K562 (cell line): Measurements from ENCODE around the gene CAVIN1. TPM values are rescaled to one million over a fixed set of nuclear protein-coding genes. Genes with fewer than 3 reads are reported as not detected.

Experiments
- ARNT ChIP-seq, 2 experiments: fragments of 450-650 bp; IDR thresholded peaks; 2 replicates each; pipeline ENCODE4 v1.6.1; 2016; ENCODE audit warnings: mild to moderate bottlenecking in 1 of 2
- GABPB1 ChIP-seq: sonication (generic); formaldehyde crosslinking; IDR thresholded peaks from 2 replicates; pipeline ENCODE4 v1.8.0; 2022; ENCODE audit warnings: mild to moderate bottlenecking, missing genetic modification reagents
- HCFC1 ChIP-seq: IDR thresholded peaks from 2 replicates; pipeline ENCODE4 v1.6.1; 2012; ENCODE audit warnings: low read depth, low read length, improper control_type of control experiment
- HDAC8 ChIP-seq: fragments of 450-650 bp; IDR thresholded peaks from 2 replicates; pipeline ENCODE4 v1.6.1; 2016; ENCODE audit warnings: mild to moderate bottlenecking, missing genetic modification characterization, moderate library complexity, missing compliant biosample characterization
- KLF1 ChIP-seq: fragments of 450-650 bp; IDR thresholded peaks from 2 replicates; pipeline ENCODE4 v1.6.1; 2016; ENCODE audit warnings: missing genetic modification characterization, missing compliant biosample characterization
- MBD2 ChIP-seq: sonication (generic); IDR thresholded peaks from 2 replicates; pipeline ENCODE4 v1.6.1; 2016; ENCODE audit warnings: low read depth, borderline replicate concordance
- NR2C2 ChIP-seq, 2 experiments: fragments of 200-800 bp in 1 of 2; sonication (Bioruptor generic) in 1 of 2; sonication (generic) in 1 of 2; formaldehyde crosslinking in 1 of 2; IDR thresholded peaks; 2 replicates each; pipeline versions ENCODE4 v1.6.1 to v1.8.0; 2016 to 2022; ENCODE audit warnings: mild to moderate bottlenecking in 1 of 2, missing compliant biosample characterization in 1 of 2, missing genetic modification characterization in 1 of 2, missing genetic modification reagents in 1 of 2
- SPI1 ChIP-seq: IDR thresholded peaks from 2 replicates; pipeline ENCODE4 v1.6.1; 2011; ENCODE audit warnings: low read depth, low read length, control low read depth, borderline replicate concordance
- TEAD1 ChIP-seq, 2 experiments: fragments of 450-650 bp in 1 of 2; sonication (generic) in 1 of 2; formaldehyde crosslinking; IDR thresholded peaks; 2 replicates each; pipeline versions ENCODE4 v1.4.0 to v1.8.0; 2020 to 2022; ENCODE audit warnings: mild to moderate bottlenecking in 2 of 2, missing genetic modification reagents in 1 of 2
- ZKSCAN1 ChIP-seq: fragments of 150-350 bp; IDR thresholded peaks from 2 replicates; pipeline ENCODE4 v1.6.1; 2016; ENCODE audit warnings: low read depth, low read length
- ZNF3 ChIP-seq: fragments of 250-450 bp; sonication (Bioruptor Pico); IDR thresholded peaks from 2 replicates; pipeline ENCODE4 v1.5.0; 2021; ENCODE audit warnings: mild to moderate bottlenecking, moderate library complexity
- ZNF764 ChIP-seq: fragments of 250-450 bp; sonication (Bioruptor Pico); IDR thresholded peaks from 2 replicates; pipeline ENCODE4 v1.4.0; 2020; ENCODE audit warnings: low read depth, mild to moderate bottlenecking, moderate library complexity
- polyA plus RNA-seq, 8 experiments: library from polyadenylated mRNA; depleted of rRNA in 4 of 8; stranded (reverse) in 5 of 8; unstranded in 3 of 8; fragments of >200 nt; fragmentation: Nextera tagmentation in 2 of 8; fragmentation: Illumina TruSeq in 1 of 8; extraction: Ambion mirVana in 2 of 8; extraction: Trizol in 1 of 8; gene quantifications; 2 replicates each; pipeline versions ENCODE4 v1.2.1 to v1.2.3, GENCODE V29; 2011 to 2014; ENCODE audit warnings: inconsistent platforms in 1 of 8, missing spikeins in 1 of 8
- total RNA-seq, 7 experiments: library from RNA; depleted of rRNA in 6 of 7; stranded (reverse); fragments of >200 nt in 6 of 7; fragmentation: Illumina TruSeq in 2 of 7; extraction: Trizol in 2 of 7; gene quantifications; 2 replicates each; pipeline versions ENCODE4 v1.2.1 to v1.2.3, GENCODE V29; 2011 to 2021; ENCODE audit warnings: low replicate concordance in 1 of 7
- TF ChIP-seq, protein P1 (sequence below): fragments of 450-650 bp; IDR thresholded peaks from 2 replicates; pipeline ENCODE4 v1.6.1; 2014; ENCODE audit warnings: low read depth, mild to moderate bottlenecking, moderate library complexity, borderline replicate concordance
- TF ChIP-seq, protein P2 (sequence below): IDR thresholded peaks from 2 replicates; pipeline ENCODE4 v1.6.1; 2016; ENCODE audit warnings: missing genetic modification characterization, missing compliant biosample characterization
- TF ChIP-seq, protein P3 (sequence below): fragments of 450-650 bp; IDR thresholded peaks from 2 replicates; pipeline ENCODE4 v1.6.1; 2016
- TF ChIP-seq, protein P4 (sequence below): sonication (generic); formaldehyde crosslinking; IDR thresholded peaks from 2 replicates; pipeline ENCODE4 v1.8.1; 2023; ENCODE audit warnings: mild to moderate bottlenecking, missing genetic modification reagents, moderate library complexity
- TF ChIP-seq, protein P5 (sequence below), 2 experiments: IDR thresholded peaks; 2 replicates each; pipeline ENCODE4 v1.6.1; 2011; ENCODE audit warnings: borderline replicate concordance in 1 of 2, control low read depth in 1 of 2, low read depth in 1 of 2, low read length in 1 of 2, mild to moderate bottlenecking in 1 of 2, mixed read lengths in 1 of 2, moderate library complexity in 1 of 2; ENCODE audit not compliant: insufficient read depth in 1 of 2, insufficient read length in 1 of 2, poor library complexity in 1 of 2, severe bottlenecking in 1 of 2; ENCODE audit errors: extremely low read depth in 1 of 2

Gene CAVIN1
- total and polyA plus RNA-seq, 9 of the 15 experiments (the other 6 are each of a cell fraction or from before 2014, with no cell fraction given), result 6.8 to 162 (median 74.5) TPM

DNA sequence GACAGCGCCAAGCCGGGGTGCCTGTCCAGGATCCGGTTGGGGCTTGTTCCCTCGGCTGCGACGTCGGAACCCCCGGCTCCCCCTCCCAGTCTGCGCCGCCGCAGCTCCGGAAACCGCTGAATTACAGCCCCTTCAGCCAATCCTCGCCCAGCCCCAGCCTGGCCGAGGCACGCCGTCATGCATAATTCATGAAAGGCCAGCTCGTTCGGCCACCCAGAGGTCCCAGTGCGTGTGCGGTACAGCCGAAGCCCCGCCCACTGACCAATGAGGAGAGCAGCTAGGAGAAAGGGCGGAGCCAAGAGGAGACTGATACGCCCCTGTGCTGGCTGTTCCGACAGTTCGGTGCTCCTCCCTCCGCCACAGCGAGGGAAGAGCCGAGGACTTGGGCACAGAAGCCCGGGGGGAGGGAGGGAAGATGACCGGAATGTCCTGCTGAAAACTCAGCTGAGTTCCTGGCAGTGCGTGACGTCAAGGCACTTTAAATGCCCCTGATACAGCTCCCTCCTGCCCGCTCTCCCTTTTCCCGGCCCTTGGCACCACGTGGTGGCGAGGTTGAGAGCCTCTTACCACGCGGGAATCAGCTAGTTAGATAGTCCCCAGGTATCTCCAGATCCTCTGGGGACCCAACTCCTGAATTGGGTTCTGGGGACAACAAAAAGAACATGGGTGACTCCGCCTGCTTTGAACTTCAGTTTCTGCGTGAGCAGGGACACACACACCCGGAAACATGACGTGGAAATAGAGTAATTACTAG is 34.5 kb downstream of the CAVIN1 start, which contains the start of gene STAT3 (continued):
- TF ChIP-seq, protein P1, sequence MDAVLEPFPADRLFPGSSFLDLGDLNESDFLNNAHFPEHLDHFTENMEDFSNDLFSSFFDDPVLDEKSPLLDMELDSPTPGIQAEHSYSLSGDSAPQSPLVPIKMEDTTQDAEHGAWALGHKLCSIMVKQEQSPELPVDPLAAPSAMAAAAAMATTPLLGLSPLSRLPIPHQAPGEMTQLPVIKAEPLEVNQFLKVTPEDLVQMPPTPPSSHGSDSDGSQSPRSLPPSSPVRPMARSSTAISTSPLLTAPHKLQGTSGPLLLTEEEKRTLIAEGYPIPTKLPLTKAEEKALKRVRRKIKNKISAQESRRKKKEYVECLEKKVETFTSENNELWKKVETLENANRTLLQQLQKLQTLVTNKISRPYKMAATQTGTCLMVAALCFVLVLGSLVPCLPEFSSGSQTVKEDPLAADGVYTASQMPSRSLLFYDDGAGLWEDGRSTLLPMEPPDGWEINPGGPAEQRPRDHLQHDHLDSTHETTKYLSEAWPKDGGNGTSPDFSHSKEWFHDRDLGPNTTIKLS, result peak; percentile 35; the same call in 1 of the 2 replicates
- TF ChIP-seq KLF1 (tag) (peak; percentile 94), NR2C2 (CRISPR knock-in tag; IDR thresholded peaks at IDR 0.05) (no peak), NR2C2 (tag; IDR thresholded peaks at IDR 0.05) (peak; percentile 61; the same call in 1 of the 2 replicates), HCFC1 (peak; percentile 38; the same call in 1 of the 2 replicates), ZNF3 (no peak), MBD2 (peak; percentile 91), GABPB1 (peak; percentile 80), ZNF764 (CRISPR knock-in tag) (no peak), ZKSCAN1 (peak; percentile 81), TEAD1 (CRISPR knock-in tag; IDR thresholded peaks at IDR 0.05) (peak; percentile 65 to 77; a peak in 2 of 4 replicates), ARNT (IDR thresholded peaks at IDR 0.05) (peak in 1 of 2 experiments; percentile 78; a peak in 1 of 4 replicates), SPI1 (0 out of 2 replicates have a peak, but pooled peaks have one; percentile 18), HDAC8 (peak; percentile 75; the same call in 1 of the 2 replicates)
- TF ChIP-seq, protein P2, sequence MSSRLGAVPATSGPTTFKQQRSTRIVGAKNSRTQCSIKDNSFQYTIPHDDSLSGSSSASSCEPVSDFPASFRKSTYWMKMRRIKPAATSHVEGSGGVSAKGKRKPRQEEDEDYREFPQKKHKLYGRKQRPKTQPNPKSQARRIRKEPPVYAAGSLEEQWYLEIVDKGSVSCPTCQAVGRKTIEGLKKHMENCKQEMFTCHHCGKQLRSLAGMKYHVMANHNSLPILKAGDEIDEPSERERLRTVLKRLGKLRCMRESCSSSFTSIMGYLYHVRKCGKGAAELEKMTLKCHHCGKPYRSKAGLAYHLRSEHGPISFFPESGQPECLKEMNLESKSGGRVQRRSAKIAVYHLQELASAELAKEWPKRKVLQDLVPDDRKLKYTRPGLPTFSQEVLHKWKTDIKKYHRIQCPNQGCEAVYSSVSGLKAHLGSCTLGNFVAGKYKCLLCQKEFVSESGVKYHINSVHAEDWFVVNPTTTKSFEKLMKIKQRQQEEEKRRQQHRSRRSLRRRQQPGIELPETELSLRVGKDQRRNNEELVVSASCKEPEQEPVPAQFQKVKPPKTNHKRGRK (tag), result no peak
- TF ChIP-seq, protein P3, sequence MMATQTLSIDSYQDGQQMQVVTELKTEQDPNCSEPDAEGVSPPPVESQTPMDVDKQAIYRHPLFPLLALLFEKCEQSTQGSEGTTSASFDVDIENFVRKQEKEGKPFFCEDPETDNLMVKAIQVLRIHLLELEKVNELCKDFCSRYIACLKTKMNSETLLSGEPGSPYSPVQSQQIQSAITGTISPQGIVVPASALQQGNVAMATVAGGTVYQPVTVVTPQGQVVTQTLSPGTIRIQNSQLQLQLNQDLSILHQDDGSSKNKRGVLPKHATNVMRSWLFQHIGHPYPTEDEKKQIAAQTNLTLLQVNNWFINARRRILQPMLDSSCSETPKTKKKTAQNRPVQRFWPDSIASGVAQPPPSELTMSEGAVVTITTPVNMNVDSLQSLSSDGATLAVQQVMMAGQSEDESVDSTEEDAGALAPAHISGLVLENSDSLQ, result peak; percentile 99
- TF ChIP-seq, protein P4, sequence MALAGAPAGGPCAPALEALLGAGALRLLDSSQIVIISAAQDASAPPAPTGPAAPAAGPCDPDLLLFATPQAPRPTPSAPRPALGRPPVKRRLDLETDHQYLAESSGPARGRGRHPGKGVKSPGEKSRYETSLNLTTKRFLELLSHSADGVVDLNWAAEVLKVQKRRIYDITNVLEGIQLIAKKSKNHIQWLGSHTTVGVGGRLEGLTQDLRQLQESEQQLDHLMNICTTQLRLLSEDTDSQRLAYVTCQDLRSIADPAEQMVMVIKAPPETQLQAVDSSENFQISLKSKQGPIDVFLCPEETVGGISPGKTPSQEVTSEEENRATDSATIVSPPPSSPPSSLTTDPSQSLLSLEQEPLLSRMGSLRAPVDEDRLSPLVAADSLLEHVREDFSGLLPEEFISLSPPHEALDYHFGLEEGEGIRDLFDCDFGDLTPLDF (CRISPR knock-in tag), result 0 out of 2 replicates have a peak, but pooled peaks have one; percentile 22
- TF ChIP-seq, protein P5, sequence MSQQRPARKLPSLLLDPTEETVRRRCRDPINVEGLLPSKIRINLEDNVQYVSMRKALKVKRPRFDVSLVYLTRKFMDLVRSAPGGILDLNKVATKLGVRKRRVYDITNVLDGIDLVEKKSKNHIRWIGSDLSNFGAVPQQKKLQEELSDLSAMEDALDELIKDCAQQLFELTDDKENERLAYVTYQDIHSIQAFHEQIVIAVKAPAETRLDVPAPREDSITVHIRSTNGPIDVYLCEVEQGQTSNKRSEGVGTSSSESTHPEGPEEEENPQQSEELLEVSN (IDR thresholded peaks at IDR 0.05; ENCODE audit: borderline replicate concordance in 1 of 2, extremely low read depth in 1 of 2, insufficient read depth in 1 of 2, insufficient read length in 1 of 2, low read depth in 1 of 2, low read length in 1 of 2, poor library complexity in 1 of 2, severe bottlenecking in 1 of 2), result peak in 1 of 2 experiments; percentile 54
